Skeletal muscle cell (primary cell): ENCODE data around the gene TSPAN12.
"Not testable (repeated sequence)": the region's sequence is repeated elsewhere in the genome, so short reads cannot be mapped to it uniquely, and the experiment has no call there.

ENCODE experiments used
- DNase-seq: peaks from one replicate; pipeline ENCODE4 v3.0.0-alpha.2; 2010; ENCODE audit warnings: low read depth
- H3K4me3 ChIP-seq: 2 replicates; pipeline ENCODE4 v1.5.1; 2011; ENCODE audit warnings: low read depth, mild to moderate bottlenecking, control low read depth, low read length, moderate library complexity

TSPAN12 gene

DNA sequence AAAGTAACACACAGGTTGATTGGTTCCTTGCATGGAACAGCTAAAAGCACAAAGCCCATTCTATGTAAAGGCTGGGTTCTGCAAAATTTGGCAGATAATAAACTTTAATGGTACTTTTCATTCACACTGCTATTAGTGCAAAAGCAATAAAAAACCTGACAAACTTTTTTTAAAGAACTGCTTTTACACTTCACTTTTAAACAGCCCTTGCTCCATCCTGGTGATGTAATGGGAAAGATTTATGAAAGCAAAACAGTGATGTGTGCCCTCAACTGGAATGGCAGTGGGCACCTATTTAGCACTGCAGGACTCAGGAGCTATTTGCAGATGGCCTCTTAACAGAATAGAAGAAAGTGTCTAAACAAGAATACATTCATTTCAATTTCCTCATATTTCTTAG lies 44.9 kb downstream of the TSPAN12 start:
- no peak overlapping the region for H3K4me3 ChIP-seq

GRCh38 chr7:120809260-120809659 lies 48.7 kb downstream of the TSPAN12 start:
- H3K4me3 ChIP-seq: no peak overlapping the region
- DNase-seq: no peak

More for the DNA sequence above, 44.9 kb downstream of the TSPAN12 start:
- DNase-seq: no peak

DNA sequence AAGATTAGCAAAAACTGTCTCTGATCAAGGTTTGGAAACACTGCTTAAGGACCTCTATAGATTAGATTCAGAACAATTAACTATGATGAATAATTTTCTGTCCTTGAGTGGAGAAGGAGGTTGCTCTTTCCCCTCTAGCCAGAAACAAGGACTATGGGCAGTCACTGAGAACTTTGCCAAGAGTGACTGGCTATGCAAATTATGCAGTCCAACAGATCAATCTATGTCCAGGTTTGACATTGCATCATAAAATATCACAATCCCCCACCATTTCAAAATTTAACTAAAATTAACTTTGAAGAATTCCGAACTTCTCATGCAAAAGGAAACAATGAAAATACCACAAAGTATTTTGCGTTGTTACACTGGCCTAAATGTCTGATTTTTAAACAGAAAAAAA lies 50.6 kb downstream of the TSPAN12 start:
- no peak overlapping the region for H3K4me3 ChIP-seq
- no peak for DNase-seq

DNA sequence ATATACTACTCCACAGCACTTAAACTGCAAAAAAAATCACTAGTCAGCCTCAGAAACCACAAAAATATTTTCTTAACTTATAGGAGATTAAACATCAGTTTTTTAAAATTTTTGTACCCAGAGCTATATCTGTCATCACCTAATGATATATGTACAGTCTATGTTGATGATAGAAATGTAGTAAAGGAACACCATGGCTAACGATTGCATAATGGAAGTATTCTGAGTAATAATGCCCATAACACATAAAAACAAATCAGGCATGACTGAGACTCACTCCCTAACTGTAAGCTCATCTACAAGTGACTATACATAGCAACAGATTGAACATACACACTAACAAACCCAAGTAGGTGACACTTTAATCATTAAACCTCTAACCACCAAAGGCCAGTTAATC lies 51.3 kb downstream of the TSPAN12 start:
- peak; percentile 41 for DNase-seq
- H3K4me3 ChIP-seq: no peak overlapping the region

GRCh38 chr7:120805636-120806388 lies 52.1 kb downstream of the TSPAN12 start:
- no peak overlapping the region for H3K4me3 ChIP-seq
- DNase-seq: no peak

GRCh38 chr7:120802751-120803150 lies 55.2 kb downstream of the TSPAN12 start:
- DNase-seq: no peak
- no peak overlapping the region for H3K4me3 ChIP-seq

- H3K4me3 ChIP-seq: no peak overlapping the region
- no peak for DNase-seq
Observed at GRCh38 chr7:120799813-120800475, 58.0 kb downstream of the TSPAN12 start.

- no peak overlapping the region for H3K4me3 ChIP-seq
- no peak for DNase-seq
Observed at GRCh38 chr7:120799147-120799546, 58.8 kb downstream of the TSPAN12 start.

GRCh38 chr7:120797026-120797645 lies 60.8 kb downstream of the TSPAN12 start:
- DNase-seq: no peak
- no peak overlapping the region for H3K4me3 ChIP-seq

DNA sequence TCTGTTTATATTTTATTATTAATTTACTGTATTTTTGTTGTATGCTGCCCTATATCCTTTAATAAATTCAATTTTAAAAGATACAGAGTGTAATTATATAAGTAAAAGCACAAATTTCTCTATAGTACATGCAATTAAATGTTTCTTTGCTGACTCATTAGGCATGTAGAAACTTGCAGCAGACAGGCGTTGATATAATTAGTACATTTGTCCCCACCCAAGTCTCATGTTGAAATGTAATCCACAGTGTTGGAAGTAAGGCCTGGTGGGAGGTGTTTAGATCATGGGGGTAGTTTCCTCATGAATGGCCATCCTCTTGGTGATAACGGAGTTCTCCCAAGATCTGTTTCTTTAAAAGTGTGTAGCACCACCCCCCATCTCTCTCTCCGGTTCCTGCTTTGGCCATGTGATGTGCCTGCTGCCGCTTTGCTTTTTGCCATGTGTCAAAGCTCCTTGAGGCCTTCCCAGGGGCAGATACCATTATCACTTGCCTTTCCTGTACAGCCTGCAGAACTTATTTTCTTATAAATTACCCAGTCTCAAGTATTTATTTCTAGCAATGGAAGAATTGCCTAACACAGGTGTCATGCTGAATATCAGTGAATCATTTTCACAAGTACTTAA lies 63.7 kb downstream of the TSPAN12 start:
- H3K4me3 ChIP-seq: no peak overlapping the region
- no peak for DNase-seq

DNA sequence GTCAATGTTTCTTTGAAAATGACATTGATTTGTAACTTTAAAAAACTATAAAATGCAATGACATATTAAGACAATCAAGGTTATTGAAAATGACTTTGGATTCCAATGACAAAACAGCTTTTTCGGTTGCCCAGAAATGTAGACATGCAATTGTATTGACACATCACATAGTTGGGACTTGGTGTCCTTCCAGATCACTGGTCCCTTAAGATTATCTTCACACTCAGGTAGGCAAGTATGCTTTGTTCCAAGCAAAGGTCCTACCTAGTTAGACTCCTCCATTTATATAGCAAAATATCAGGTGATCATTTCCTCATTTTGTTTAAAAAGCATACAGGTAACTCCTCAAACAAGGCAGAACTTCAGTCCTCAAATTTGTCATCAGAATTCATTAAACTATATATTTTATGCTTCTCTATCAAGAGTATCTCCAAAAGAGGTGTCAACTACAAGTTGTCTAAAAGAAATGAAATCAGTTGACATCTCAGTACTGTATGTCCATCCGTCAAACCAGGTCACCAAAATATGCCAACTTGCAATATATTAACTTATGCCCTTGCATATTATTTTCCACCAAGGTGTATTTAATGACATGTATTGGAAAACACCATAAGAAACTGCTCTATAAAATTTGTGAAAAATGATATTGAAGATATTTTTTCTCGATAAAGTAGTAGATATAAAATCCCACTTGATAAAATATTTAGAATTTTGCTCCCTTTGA lies 64.6 kb downstream of the TSPAN12 start:
- DNase-seq: no peak
- no peak overlapping the region for H3K4me3 ChIP-seq

GRCh38 chr7:120792861-120793130 lies 65.1 kb downstream of the TSPAN12 start:
- no peak overlapping the region for H3K4me3 ChIP-seq
- no peak for DNase-seq

- DNase-seq: no peak
- no peak overlapping the region for H3K4me3 ChIP-seq
Observed at GRCh38 chr7:120792091-120792860, 65.7 kb downstream of the TSPAN12 start.

DNA sequence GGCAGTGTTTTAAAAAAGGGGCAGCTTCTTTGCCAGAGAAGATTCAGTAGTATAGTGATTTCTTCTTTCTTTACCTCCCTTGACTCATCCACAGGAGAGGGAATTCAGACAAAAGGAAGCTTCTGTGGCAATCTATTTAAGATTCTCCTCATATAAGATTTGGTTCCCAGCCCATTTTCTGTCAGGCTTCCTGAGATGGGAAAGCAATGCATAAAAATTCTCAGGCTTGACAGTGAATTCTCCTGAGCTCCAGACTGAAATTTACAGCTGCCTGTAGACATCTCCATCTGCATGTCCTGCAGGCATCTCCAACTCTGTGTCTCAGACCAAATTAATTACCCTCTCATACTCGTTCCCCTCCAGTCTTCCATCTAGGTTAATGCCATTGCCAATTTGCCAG lies 72.8 kb downstream of the TSPAN12 start:
- no peak overlapping the region for H3K4me3 ChIP-seq
- DNase-seq: no peak

- DNase-seq: no peak
- H3K4me3 ChIP-seq: no peak overlapping the region
Observed at GRCh38 chr7:120783721-120784120, 74.2 kb downstream of the TSPAN12 start.

DNA sequence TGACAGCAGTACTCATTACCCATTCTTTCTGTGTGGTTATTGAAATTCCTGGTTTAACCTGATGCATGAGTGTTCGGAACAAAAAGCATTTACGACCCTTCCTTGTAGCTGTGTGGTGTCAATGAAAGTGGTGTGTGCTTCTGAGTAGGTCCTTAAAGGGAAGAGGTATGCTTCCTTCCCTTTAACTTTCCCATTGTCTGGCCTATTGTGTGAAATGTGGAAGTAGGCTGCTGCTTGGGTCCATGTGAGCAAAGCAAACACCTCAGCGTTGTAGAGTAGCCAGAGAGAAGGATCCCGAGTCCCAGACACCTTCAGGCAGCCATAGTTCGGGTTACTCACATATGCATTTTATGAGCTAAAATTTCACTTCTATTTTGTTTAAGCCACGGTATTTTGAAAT lies 74.7 kb downstream of the TSPAN12 start:
- H3K4me3 ChIP-seq: no peak overlapping the region
- no peak for DNase-seq

GRCh38 chr7:120781924-120782323 lies 76.0 kb downstream of the TSPAN12 start:
- not testable (repeated sequence) for DNase-seq, H3K4me3 ChIP-seq

- no peak for DNase-seq
Observed at GRCh38 chr7:120780938-120781337, 77.0 kb downstream of the TSPAN12 start.

DNA sequence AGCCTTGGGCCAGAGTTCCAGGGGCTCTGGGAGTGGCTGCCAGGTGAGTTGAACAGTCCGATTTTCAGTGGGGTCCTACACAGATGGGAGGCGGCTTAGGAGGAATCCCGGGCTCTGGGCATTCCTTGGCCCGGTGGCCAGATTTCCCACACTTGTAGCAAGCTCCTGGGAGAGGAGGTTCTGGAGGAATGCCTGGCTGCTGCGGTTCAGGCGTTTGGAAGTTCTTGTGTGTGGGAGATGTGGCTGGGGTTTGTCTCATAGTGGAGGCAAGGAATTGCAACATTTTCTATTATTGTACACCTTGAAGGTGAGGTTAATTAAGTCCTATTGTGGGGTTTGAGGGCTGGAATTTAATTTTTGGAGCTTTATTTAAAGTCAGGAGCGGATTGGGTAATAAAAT lies 77.5 kb downstream of the TSPAN12 start:
- not testable (repeated sequence) for H3K4me3 ChIP-seq, DNase-seq

More at GRCh38 chr7:120780938-120781337, 77.0 kb downstream of the TSPAN12 start:
- H3K4me3 ChIP-seq: no peak overlapping the region
